ENCODE measurements around the gene SMARCC1.

GRCh38 chr3:47542471-47543173 is 239.1 kb downstream of the SMARCC1 start:
- TF ChIP-seq CTCF (IDR thresholded peaks at IDR 0.05) (no peak), POLR2A (IDR thresholded peaks at IDR 0.05) (no peak)
